Thyroid gland (tissue), 4 donors: ENCODE measurements around the gene ATRN.

ENCODE experiments used
- POLR2A ChIP-seq, 2 donors: fragments of 450-650 bp; IDR thresholded peaks; one replicate each; pipeline ENCODE4 v1.6.1; 2017; ENCODE audit warnings: antibody characterized with exemption in 2 of 2, mild to moderate bottlenecking in 2 of 2, moderate library complexity in 1 of 2
- TF ChIP-seq, protein P1 (sequence below), 6 experiments: fragments of 200-600 bp in 3 of 6; fragments of 450-650 bp in 3 of 6; sonication (generic) in 3 of 6; IDR thresholded peaks; one replicate each; pipeline ENCODE4 v1.5.1; 2016 to 2019; ENCODE audit warnings: antibody characterized with exemption in 6 of 6, mild to moderate bottlenecking in 2 of 6, inconsistent platforms in 1 of 6, moderate library complexity in 1 of 6

DNA sequence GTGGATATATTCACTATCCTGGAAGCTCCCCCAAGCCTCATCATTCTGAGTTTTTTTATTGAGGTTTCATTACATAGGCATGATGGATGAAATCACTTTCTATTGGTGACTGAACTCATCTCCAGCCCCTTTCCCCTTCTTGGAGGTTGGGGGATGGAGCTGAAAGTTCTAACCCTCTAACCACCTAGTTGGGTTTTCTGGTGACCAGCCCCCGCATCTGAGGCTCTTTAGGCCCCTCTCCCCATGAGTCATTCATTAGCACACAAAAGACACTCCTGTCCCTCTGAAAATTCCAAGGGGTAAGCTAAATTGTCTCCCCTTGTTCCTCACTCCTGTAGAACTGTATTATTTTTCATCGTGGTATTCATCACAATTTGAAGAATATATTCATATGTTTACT, 159.1 kb downstream of the ATRN start:
- TF ChIP-seq, protein P1, sequence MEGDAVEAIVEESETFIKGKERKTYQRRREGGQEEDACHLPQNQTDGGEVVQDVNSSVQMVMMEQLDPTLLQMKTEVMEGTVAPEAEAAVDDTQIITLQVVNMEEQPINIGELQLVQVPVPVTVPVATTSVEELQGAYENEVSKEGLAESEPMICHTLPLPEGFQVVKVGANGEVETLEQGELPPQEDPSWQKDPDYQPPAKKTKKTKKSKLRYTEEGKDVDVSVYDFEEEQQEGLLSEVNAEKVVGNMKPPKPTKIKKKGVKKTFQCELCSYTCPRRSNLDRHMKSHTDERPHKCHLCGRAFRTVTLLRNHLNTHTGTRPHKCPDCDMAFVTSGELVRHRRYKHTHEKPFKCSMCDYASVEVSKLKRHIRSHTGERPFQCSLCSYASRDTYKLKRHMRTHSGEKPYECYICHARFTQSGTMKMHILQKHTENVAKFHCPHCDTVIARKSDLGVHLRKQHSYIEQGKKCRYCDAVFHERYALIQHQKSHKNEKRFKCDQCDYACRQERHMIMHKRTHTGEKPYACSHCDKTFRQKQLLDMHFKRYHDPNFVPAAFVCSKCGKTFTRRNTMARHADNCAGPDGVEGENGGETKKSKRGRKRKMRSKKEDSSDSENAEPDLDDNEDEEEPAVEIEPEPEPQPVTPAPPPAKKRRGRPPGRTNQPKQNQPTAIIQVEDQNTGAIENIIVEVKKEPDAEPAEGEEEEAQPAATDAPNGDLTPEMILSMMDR (IDR thresholded peaks at IDR 0.05): no peak
- TF ChIP-seq POLR2A (IDR thresholded peaks at IDR 0.05): no peak
